K562 (cell line): ENCODE measurements around the gene SH3BP5. TPM values are rescaled to one million over a fixed set of nuclear protein-coding genes. Genes with fewer than 3 reads are reported as not detected.

Experiments used
- CBFA2T3 ChIP-seq: fragments of 450-650 bp; IDR thresholded peaks from 2 replicates; pipeline ENCODE4 v1.6.1; 2017
- CEBPB ChIP-seq: fragments of 450-650 bp; IDR thresholded peaks from 2 replicates; pipeline ENCODE4 v1.6.1; 2016; ENCODE audit warnings: missing genetic modification characterization, missing compliant biosample characterization
- CREB1 ChIP-seq, 2 experiments: sonication (generic) in 1 of 2; formaldehyde crosslinking in 1 of 2; IDR thresholded peaks; 2 replicates each; pipeline versions ENCODE4 v1.6.1 to v1.8.0; 2012 to 2022; ENCODE audit warnings: inconsistent platforms in 1 of 2, mild to moderate bottlenecking in 1 of 2, missing genetic modification reagents in 1 of 2, moderate library complexity in 1 of 2
- DACH1 ChIP-seq: fragments of 450-650 bp; IDR thresholded peaks from 2 replicates; pipeline ENCODE4 v1.6.1; 2018; ENCODE audit not compliant: partially characterized antibody
- EP400 ChIP-seq: fragments of 450-650 bp; IDR thresholded peaks from 2 replicates; pipeline ENCODE4 v1.6.1; 2017; ENCODE audit warnings: antibody characterized with exemption, mild to moderate bottlenecking, moderate library complexity
- ESRRB ChIP-seq: fragments of 250-450 bp; sonication (Bioruptor Pico); IDR thresholded peaks from 2 replicates; pipeline ENCODE4 v1.5.0; 2020; ENCODE audit warnings: mild to moderate bottlenecking, moderate library complexity, borderline replicate concordance
- FOSL1 ChIP-seq: fragments of 200-800 bp; sonication (Bioruptor generic); conservative IDR thresholded peaks from 2 replicates; pipeline ENCODE4 v1.6.1; 2016; ENCODE audit warnings: missing genetic modification characterization, missing compliant biosample characterization
- HNRNPUL1 ChIP-seq: fragments of 200-400 bp; formaldehyde crosslinking; IDR thresholded peaks from 2 replicates; pipeline ENCODE4 v1.6.1; 2017; ENCODE audit warnings: low read length
- KLF16 ChIP-seq: IDR thresholded peaks from 2 replicates; pipeline ENCODE4 v1.6.1; 2016; ENCODE audit warnings: antibody characterized with exemption
- MYC ChIP-seq, 2 experiments: fragments of 250-450 bp in 1 of 2; sonication (Bioruptor Pico) in 1 of 2; IDR thresholded peaks; 2 replicates each; pipeline versions ENCODE4 v1.5.1 to v1.6.1; 2012 to 2021; ENCODE audit warnings: low read depth in 2 of 2, borderline replicate concordance in 1 of 2, improper control_type of control experiment in 1 of 2, low read length in 1 of 2, mild to moderate bottlenecking in 1 of 2, moderate library complexity in 1 of 2
- NCOA4 ChIP-seq: fragments of 450-650 bp; IDR thresholded peaks from 2 replicates; pipeline ENCODE4 v1.6.1; 2018; ENCODE audit warnings: mild to moderate bottlenecking; ENCODE audit not compliant: partially characterized antibody
- PHB ChIP-seq: fragments of 250-450 bp; sonication (Bioruptor Pico); IDR thresholded peaks from 2 replicates; pipeline ENCODE4 v1.5.0; 2021
- PHTF2 ChIP-seq: fragments of 250-450 bp; sonication (Bioruptor Pico); IDR thresholded peaks from 2 replicates; pipeline ENCODE4 v1.5.0; 2021; ENCODE audit warnings: mild to moderate bottlenecking
- SMARCE1 ChIP-seq: fragments of 450-650 bp; IDR thresholded peaks from 2 replicates; pipeline ENCODE4 v1.7.1; 2016; ENCODE audit warnings: mild to moderate bottlenecking
- ZNF695 ChIP-seq: fragments of 450-650 bp; formaldehyde crosslinking; IDR thresholded peaks from 2 replicates; pipeline ENCODE4 v1.4.0; 2020; ENCODE audit warnings: mild to moderate bottlenecking, moderate library complexity
- polyA plus RNA-seq, 8 experiments: library from polyadenylated mRNA; depleted of rRNA in 4 of 8; stranded (reverse) in 5 of 8; unstranded in 3 of 8; fragments of >200 nt; fragmentation: Nextera tagmentation in 2 of 8; fragmentation: Illumina TruSeq in 1 of 8; extraction: Ambion mirVana in 2 of 8; extraction: Trizol in 1 of 8; gene quantifications; 2 replicates each; pipeline versions ENCODE4 v1.2.1 to v1.2.3, GENCODE V29; 2011 to 2014; ENCODE audit warnings: inconsistent platforms in 1 of 8, missing spikeins in 1 of 8
- total RNA-seq, 7 experiments: library from RNA; depleted of rRNA in 6 of 7; stranded (reverse); fragments of >200 nt in 6 of 7; fragmentation: Illumina TruSeq in 2 of 7; extraction: Trizol in 2 of 7; gene quantifications; 2 replicates each; pipeline versions ENCODE4 v1.2.1 to v1.2.3, GENCODE V29; 2011 to 2021; ENCODE audit warnings: low replicate concordance in 1 of 7
- TF ChIP-seq, protein P1 (sequence below), 2 experiments: fragments of 450-650 bp in 1 of 2; sonication (generic) in 1 of 2; formaldehyde crosslinking in 1 of 2; IDR thresholded peaks in 1 of 2; conservative IDR thresholded peaks in 1 of 2; 2 replicates each; pipeline versions ENCODE4 v1.6.1 to v1.8.1; 2016 to 2023; ENCODE audit warnings: mild to moderate bottlenecking in 2 of 2, moderate library complexity in 2 of 2, inconsistent platforms in 1 of 2, missing genetic modification reagents in 1 of 2
- TF ChIP-seq, protein P2 (sequence below): fragments of 450-650 bp; IDR thresholded peaks from 2 replicates; pipeline ENCODE4 v1.6.1; 2017; ENCODE audit warnings: antibody characterized with exemption, mild to moderate bottlenecking
- TF ChIP-seq, protein P3 (sequence below): sonication (generic); formaldehyde crosslinking; IDR thresholded peaks from 2 replicates; pipeline ENCODE4 v1.8.0; 2022; ENCODE audit warnings: mild to moderate bottlenecking, missing genetic modification reagents
- TF ChIP-seq, protein P4 (sequence below): sonication (generic); formaldehyde crosslinking; IDR thresholded peaks from 2 replicates; pipeline ENCODE4 v1.8.1; 2023; ENCODE audit warnings: mild to moderate bottlenecking, missing genetic modification reagents

SH3BP5 gene
- total and polyA plus RNA-seq, 9 of the 15 experiments (the other 6 are each of a cell fraction or from before 2014, with no cell fraction given), result 2.9 to 29.0 (median 14.9) TPM

DNA sequence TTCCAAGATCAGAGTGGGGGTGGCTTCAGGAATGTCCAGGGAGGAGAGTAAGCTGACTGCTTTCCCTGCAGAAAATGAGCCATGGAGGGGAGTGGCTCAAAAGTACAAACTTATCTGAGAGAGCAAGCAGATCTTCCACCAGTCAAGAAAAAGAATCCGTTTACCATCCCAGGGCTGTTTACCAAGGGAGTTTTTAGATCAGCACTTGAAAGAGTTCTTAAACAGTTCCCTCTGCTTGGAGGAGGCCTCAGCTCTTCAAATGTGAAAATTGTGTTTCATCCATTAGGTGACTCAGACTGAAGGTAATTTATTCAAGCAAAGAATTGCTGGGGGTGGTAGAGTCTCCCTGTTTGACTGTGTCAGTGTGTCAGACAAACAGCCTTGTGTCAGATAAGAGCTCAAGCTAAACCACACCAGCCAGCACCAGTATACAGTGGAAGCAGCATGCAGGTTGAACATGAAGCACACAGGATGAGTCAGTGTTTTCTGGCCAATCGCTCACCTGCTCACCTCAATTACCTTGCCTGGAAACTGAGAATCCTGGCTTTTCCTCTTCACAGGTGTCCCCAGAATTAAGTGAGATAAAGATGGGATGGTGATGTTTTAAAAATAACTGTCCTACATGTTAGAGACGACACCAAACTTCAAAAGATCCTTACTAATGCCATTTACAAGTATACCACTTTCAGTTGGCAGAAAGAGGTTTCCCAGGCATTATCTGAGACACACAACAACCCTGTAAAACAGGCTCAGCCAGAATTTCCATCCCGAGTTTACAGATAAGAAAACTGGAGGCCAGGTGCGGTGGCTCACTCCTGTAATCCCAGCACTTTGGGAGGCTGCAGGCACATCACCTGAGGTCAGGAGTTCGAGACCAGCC, 21.7 kb downstream of the SH3BP5 start (continued):
- peak; percentile 68 for TF ChIP-seq EP400
- no peak for TF ChIP-seq CEBPB (tag)
- TF ChIP-seq FOSL1 (tag), result peak; percentile 93
- TF ChIP-seq PHTF2, result no peak
- no peak for TF ChIP-seq NCOA4
- TF ChIP-seq, protein P1, sequence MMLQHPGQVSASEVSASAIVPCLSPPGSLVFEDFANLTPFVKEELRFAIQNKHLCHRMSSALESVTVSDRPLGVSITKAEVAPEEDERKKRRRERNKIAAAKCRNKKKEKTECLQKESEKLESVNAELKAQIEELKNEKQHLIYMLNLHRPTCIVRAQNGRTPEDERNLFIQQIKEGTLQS (IDR thresholded peaks at IDR 0.05), result peak; percentile 88
- TF ChIP-seq, protein P1 (CRISPR knock-in tag; conservative IDR thresholded peaks at IDR 0.05), result no peak
- peak; percentile 69; the same call in 1 of the 2 replicates for TF ChIP-seq CREB1 (IDR thresholded peaks at IDR 0.05)
- TF ChIP-seq CREB1 (CRISPR knock-in tag; IDR thresholded peaks at IDR 0.05), result no peak; the same call in 1 of the 2 replicates
- TF ChIP-seq PHB (CRISPR knock-in tag), result no peak
- TF ChIP-seq MYC (IDR thresholded peaks at IDR 0.05; ENCODE audit: low read depth, low read length), result no peak
- peak; percentile 42; the same call in 1 of the 2 replicates for TF ChIP-seq MYC (CRISPR knock-in tag; IDR thresholded peaks at IDR 0.05; ENCODE audit: borderline replicate concordance, low read depth)
- TF ChIP-seq, protein P2, sequence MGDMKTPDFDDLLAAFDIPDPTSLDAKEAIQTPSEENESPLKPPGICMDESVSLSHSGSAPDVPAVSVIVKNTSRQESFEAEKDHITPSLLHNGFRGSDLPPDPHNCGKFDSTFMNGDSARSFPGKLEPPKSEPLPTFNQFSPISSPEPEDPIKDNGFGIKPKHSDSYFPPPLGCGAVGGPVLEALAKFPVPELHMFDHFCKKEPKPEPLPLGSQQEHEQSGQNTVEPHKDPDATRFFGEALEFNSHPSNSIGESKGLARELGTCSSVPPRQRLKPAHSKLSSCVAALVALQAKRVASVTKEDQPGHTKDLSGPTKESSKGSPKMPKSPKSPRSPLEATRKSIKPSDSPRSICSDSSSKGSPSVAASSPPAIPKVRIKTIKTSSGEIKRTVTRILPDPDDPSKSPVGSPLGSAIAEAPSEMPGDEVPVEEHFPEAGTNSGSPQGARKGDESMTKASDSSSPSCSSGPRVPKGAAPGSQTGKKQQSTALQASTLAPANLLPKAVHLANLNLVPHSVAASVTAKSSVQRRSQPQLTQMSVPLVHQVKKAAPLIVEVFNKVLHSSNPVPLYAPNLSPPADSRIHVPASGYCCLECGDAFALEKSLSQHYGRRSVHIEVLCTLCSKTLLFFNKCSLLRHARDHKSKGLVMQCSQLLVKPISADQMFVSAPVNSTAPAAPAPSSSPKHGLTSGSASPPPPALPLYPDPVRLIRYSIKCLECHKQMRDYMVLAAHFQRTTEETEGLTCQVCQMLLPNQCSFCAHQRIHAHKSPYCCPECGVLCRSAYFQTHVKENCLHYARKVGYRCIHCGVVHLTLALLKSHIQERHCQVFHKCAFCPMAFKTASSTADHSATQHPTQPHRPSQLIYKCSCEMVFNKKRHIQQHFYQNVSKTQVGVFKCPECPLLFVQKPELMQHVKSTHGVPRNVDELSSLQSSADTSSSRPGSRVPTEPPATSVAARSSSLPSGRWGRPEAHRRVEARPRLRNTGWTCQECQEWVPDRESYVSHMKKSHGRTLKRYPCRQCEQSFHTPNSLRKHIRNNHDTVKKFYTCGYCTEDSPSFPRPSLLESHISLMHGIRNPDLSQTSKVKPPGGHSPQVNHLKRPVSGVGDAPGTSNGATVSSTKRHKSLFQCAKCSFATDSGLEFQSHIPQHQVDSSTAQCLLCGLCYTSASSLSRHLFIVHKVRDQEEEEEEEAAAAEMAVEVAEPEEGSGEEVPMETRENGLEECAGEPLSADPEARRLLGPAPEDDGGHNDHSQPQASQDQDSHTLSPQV, result peak; percentile 89
- TF ChIP-seq ESRRB (CRISPR knock-in tag), result no peak
- TF ChIP-seq DACH1, result no peak
- TF ChIP-seq, protein P3, sequence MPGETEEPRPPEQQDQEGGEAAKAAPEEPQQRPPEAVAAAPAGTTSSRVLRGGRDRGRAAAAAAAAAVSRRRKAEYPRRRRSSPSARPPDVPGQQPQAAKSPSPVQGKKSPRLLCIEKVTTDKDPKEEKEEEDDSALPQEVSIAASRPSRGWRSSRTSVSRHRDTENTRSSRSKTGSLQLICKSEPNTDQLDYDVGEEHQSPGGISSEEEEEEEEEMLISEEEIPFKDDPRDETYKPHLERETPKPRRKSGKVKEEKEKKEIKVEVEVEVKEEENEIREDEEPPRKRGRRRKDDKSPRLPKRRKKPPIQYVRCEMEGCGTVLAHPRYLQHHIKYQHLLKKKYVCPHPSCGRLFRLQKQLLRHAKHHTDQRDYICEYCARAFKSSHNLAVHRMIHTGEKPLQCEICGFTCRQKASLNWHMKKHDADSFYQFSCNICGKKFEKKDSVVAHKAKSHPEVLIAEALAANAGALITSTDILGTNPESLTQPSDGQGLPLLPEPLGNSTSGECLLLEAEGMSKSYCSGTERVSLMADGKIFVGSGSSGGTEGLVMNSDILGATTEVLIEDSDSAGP, result no peak
- peak; percentile 89 for TF ChIP-seq SMARCE1
- peak; percentile 66 for TF ChIP-seq CBFA2T3
- no peak for TF ChIP-seq ZNF695
- TF ChIP-seq HNRNPUL1, result no peak
- TF ChIP-seq, protein P4, sequence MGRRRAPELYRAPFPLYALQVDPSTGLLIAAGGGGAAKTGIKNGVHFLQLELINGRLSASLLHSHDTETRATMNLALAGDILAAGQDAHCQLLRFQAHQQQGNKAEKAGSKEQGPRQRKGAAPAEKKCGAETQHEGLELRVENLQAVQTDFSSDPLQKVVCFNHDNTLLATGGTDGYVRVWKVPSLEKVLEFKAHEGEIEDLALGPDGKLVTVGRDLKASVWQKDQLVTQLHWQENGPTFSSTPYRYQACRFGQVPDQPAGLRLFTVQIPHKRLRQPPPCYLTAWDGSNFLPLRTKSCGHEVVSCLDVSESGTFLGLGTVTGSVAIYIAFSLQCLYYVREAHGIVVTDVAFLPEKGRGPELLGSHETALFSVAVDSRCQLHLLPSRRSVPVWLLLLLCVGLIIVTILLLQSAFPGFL (CRISPR knock-in tag), result no peak
- peak; percentile 85 for TF ChIP-seq KLF16
